ENCODE data around the gene CCKAR. TPM values are rescaled to one million over a fixed set of nuclear protein-coding genes. Genes with fewer than 3 reads are reported as not detected.
"Not testable (repeated sequence)": the region's sequence is repeated elsewhere in the genome, so short reads cannot be mapped to it uniquely, and the experiment has no call there.

The CCKAR gene
- total and polyA plus RNA-seq, 4 experiments from 2014 or later, result not detected

DNA sequence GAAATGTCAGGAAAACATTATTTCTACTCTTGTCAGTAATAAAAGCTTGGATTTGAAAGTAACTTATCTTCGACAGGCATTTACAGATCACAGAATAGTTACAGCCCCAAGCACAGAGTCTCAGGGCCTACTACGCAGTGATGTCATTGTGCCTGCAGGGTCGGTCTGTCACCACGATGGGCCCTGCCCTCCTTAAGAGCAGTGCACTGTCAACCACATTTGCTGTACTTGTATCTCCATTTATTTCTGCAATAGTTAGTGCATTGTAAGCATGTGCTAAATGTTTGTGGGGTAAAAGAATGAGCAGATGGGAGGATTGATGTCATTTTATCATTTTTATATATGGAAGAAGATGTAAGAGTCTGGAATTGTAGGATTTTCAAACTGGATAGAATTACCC, 13.6 kb upstream of the CCKAR start:
- Histone ChIP-seq H3K9me3 (ENCODE audit: control insufficient read depth in 1 of 2, low read length in 2 of 2) (no peaks in the 10 kb centered on the region), H3K4me3 (ENCODE audit: low read length in 2 of 2) (no peak overlapping the region), H3K36me3 (ENCODE audit: insufficient read depth, low read length) (no peaks in the 10 kb centered on the region), H3K27me3 (ENCODE audit: insufficient read depth, low read length) (no peaks in the 10 kb centered on the region), H3K27ac (ENCODE audit: low read depth, low read length) (no peak overlapping the region), H3K4me1 (ENCODE audit: insufficient read depth, low read length) (no peaks in the 10 kb centered on the region)
- no peak for DNase-seq
- Mint-ChIP-seq H3K27ac (no peak overlapping the region), H3K4me1 (no peaks in the 10 kb centered on the region), H3K36me3 (no peaks in the 10 kb centered on the region), H3K9me3 (peaks cover 0 to 7% (median 3%) of the 10 kb centered on the region in 8 donors), H3K4me3 (no peak overlapping the region), H3K27me3 (peaks cover 9 to 10% of the 10 kb centered on the region in 2 donors)
- ChIA-PET CTCF (ENCODE audit: partially characterized antibody) (no interaction called here), POLR2A (ENCODE audit: partially characterized antibody) (no interaction called here)
- intact Hi-C loops (cut with micrococcal nuclease), result no loop called here

DNA sequence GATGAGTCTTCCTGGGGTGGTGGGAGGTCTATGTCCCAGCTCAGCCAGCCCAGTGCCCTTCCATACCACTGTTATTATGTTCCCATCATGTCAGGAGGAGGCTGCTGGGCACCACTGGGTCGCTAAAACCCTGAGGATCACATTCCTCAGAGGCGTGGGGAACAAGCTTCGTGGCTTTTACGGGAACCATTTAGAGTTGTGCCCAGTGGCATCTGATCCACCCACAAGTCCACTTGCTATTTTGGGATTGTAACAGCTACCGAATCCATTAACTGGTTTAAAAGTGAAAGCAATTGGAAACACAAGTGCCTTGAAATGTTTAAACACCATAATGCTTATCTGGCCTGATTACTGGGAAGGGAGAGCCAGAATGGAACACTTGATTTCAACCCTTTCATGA, 13.1 kb upstream of the CCKAR start:
- Histone ChIP-seq H3K9me3 (ENCODE audit: control insufficient read depth in 1 of 2, low read length in 2 of 2) (no peaks in the 10 kb centered on the region), H3K4me1 (ENCODE audit: insufficient read depth, low read length) (no peaks in the 10 kb centered on the region), H3K36me3 (ENCODE audit: insufficient read depth, low read length) (no peaks in the 10 kb centered on the region), H3K4me3 (ENCODE audit: low read length in 2 of 2) (no peak overlapping the region), H3K27ac (ENCODE audit: low read depth, low read length) (no peak overlapping the region), H3K27me3 (ENCODE audit: insufficient read depth, low read length) (no peaks in the 10 kb centered on the region)
- ChIA-PET CTCF (ENCODE audit: partially characterized antibody) (interaction anchor here (1.7 kb wide), 1 partner anchor 9 kb away, joined by 5 read pairs; no protein-coding TSS in a partner anchor), POLR2A (ENCODE audit: partially characterized antibody) (no interaction called here)
- Mint-ChIP-seq H3K36me3 (no peaks in the 10 kb centered on the region), H3K9me3 (peaks cover 0 to 8% (median 3%) of the 10 kb centered on the region in 8 donors), H3K4me1 (no peaks in the 10 kb centered on the region), H3K4me3 (no peak overlapping the region), H3K27me3 (peaks cover 9 to 11% of the 10 kb centered on the region in 2 donors), H3K27ac (no peak overlapping the region)
- DNase-seq, result no peak
- intact Hi-C loops (cut with micrococcal nuclease), result no loop called here

DNA sequence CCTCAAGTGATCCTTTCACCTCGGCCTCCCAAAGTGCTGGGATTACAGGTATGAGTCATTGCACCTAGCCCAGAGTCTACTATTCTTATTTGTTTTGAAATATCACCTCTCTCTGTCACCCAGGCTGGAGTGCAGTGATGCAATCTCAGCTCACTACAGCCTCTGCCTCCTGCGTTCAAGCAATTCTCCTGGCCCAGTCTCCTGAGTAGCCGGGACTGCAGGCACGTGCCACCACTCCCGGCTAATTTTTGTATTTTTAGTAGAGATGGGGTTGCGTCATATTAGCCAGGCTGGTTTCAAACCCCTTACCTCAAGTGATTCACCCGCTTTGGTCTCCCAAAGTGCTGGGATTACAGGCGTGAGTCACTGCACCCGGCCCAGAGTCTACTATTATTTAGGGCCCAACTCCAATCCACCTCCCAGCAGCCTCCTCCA, 10.3 kb upstream of the CCKAR start:
- peak overlapping the region in 1 of 8 donors; percentile 45 for H3K4me3 Mint-ChIP-seq
- H3K27me3 ChIP-seq (ENCODE audit: insufficient read depth, low read length); H3K4me1 ChIP-seq (ENCODE audit: insufficient read depth, low read length); H3K9me3 Mint-ChIP-seq; H3K9me3 ChIP-seq (ENCODE audit: control insufficient read depth in 1 of 2, low read length in 2 of 2); H3K4me1 Mint-ChIP-seq; H3K36me3 ChIP-seq (ENCODE audit: insufficient read depth, low read length); H3K4me3 ChIP-seq (ENCODE audit: low read length in 2 of 2); H3K36me3 Mint-ChIP-seq; intact Hi-C loops (cut with micrococcal nuclease); H3K27ac Mint-ChIP-seq; POLR2A ChIA-PET (ENCODE audit: partially characterized antibody); H3K27ac ChIP-seq (ENCODE audit: low read depth, low read length); CTCF ChIA-PET (ENCODE audit: partially characterized antibody); DNase-seq: not testable (repeated sequence)
- H3K27me3 Mint-ChIP-seq, result peaks cover 9 to 13% of the 10 kb centered on the region in 2 donors

DNA sequence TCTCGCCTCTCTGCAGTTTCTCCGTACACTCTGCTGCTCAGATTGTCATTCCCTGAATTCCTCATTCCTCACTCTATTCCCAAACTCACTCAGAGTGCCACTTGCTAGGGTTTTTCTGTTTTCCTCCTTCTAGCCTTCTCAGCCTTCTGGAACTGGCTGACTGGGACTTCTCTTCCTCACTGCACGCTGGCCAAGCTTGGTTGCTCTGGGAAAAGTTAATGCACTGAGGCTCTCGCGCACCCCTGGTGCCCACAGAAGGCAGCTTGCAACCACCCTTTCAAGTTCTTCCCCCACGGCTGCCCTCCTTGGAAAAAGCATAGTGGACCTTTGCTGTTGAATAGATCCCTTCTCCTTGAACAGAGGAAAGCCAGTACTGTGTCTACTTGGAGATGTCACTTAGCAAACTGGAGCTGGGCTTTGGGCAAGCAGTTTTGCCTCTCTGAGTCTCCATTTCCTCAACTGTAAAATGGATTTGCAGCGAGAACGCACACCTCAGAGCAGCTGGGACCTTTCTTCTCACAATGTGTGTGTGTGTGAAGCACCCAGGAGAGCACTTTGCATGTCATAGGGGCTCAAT, 6.0 kb upstream of the CCKAR start:
- intact Hi-C loops (cut with micrococcal nuclease), result no loop called here
- Histone ChIP-seq H3K27ac (ENCODE audit: low read depth, low read length) (no peak overlapping the region), H3K9me3 (ENCODE audit: control insufficient read depth in 1 of 2, low read length in 2 of 2) (no peaks in the 10 kb centered on the region), H3K36me3 (ENCODE audit: insufficient read depth, low read length) (no peaks in the 10 kb centered on the region), H3K27me3 (ENCODE audit: insufficient read depth, low read length) (no peaks in the 10 kb centered on the region), H3K4me1 (ENCODE audit: insufficient read depth, low read length) (no peaks in the 10 kb centered on the region), H3K4me3 (ENCODE audit: low read length in 2 of 2) (no peak overlapping the region)
- H3K27me3 Mint-ChIP-seq, result peaks cover 11% of the 10 kb centered on the region in 2 donors
- ChIA-PET POLR2A (ENCODE audit: partially characterized antibody) (no interaction called here), CTCF (ENCODE audit: partially characterized antibody) (no interaction called here)
- H3K9me3 Mint-ChIP-seq, result peaks cover 0 to 8% (median 5%) of the 10 kb centered on the region in 8 donors
- no peak overlapping the region for H3K27ac Mint-ChIP-seq
- no peak for DNase-seq
- no peaks in the 10 kb centered on the region for H3K4me1 Mint-ChIP-seq
- no peaks in the 10 kb centered on the region for H3K36me3 Mint-ChIP-seq
- no peak overlapping the region for H3K4me3 Mint-ChIP-seq

DNA sequence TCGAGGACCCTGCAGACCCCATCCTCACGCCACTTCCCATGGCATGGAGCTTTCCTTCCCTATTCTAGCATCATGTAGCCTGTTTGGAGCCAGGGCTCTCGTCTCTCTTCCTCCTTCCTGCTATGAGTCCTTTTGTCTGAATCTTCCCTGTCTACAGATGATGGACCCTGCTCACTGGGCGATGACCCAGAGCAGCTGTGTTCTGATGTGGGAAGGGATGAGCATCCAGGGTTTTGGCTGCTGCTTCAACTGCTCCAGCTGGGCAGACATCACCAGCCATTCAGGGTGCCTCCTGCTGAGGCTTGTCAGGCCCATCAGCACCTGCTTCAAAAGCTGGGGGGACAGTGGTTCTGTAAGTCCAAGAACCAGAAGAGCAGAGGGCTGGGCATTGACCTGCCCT, 3.2 kb upstream of the CCKAR start:
- intact Hi-C loops (cut with micrococcal nuclease), result no loop called here
- CTCF ChIA-PET (ENCODE audit: partially characterized antibody), result no interaction called here
- POLR2A ChIA-PET (ENCODE audit: partially characterized antibody), result no interaction called here
- Histone ChIP-seq H3K4me1 (ENCODE audit: insufficient read depth, low read length) (no peaks in the 10 kb centered on the region), H3K9me3 (ENCODE audit: control insufficient read depth in 1 of 2, low read length in 2 of 2) (no peaks in the 10 kb centered on the region), H3K4me3 (ENCODE audit: low read length in 2 of 2) (no peak overlapping the region), H3K27ac (ENCODE audit: low read depth, low read length) (no peak overlapping the region), H3K36me3 (ENCODE audit: insufficient read depth, low read length) (no peaks in the 10 kb centered on the region), H3K27me3 (ENCODE audit: insufficient read depth, low read length) (no peaks in the 10 kb centered on the region)
- H3K27me3 Mint-ChIP-seq, result peaks cover 9 to 11% of the 10 kb centered on the region in 2 donors
- no peaks in the 10 kb centered on the region for H3K36me3 Mint-ChIP-seq
- DNase-seq, result no peak
- H3K27ac Mint-ChIP-seq, result no peak overlapping the region
- H3K4me3 Mint-ChIP-seq, result no peak overlapping the region
- H3K9me3 Mint-ChIP-seq, result peaks cover 0 to 3% (median 0%) of the 10 kb centered on the region in 8 donors
- H3K4me1 Mint-ChIP-seq, result no peaks in the 10 kb centered on the region

DNA sequence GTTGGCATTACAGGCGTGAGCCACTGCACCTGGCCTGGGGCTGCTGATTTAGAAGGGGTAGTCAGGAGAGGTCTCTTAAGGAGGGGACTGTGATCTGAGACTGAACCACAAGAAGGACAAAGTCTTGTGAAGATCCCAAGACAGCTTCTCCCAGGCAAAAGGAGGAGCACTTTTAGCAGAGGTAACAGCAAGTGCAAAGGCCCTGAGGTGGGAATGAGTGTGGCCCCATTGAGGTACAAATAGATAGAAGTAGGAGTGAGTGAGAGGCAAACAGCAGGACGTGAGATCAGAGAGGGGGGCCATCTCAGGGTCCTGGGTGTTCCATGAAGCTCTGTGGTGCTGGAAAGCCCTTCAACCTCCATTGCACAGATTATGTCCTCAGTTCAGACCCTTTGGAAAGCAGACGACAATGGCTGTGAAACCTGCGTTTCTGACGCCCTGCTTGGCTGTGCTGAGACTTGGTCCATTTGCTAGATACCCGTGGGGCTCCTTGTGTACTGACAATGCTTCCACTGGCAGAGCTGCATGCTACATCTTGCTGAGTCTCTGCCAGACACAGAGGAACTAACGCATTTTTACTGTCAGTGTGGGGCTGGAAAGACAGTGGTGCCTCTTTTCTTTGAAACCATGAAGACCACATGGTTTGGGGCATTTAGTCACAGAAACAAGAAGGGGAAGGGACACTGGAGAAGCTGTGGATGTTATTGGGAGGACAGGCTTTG, 1.3 kb upstream of the CCKAR start:
- Histone ChIP-seq H3K27ac (ENCODE audit: low read depth, low read length) (no peak overlapping the region), H3K9me3 (ENCODE audit: control insufficient read depth in 1 of 2, low read length in 2 of 2) (no peaks in the 10 kb centered on the region), H3K4me1 (ENCODE audit: insufficient read depth, low read length) (no peaks in the 10 kb centered on the region), H3K4me3 (ENCODE audit: low read length in 2 of 2) (no peak overlapping the region), H3K36me3 (ENCODE audit: insufficient read depth, low read length) (no peaks in the 10 kb centered on the region), H3K27me3 (ENCODE audit: insufficient read depth, low read length) (no peaks in the 10 kb centered on the region)
- no peaks in the 10 kb centered on the region for H3K4me1 Mint-ChIP-seq
- ChIA-PET POLR2A (ENCODE audit: partially characterized antibody) (no interaction called here), CTCF (ENCODE audit: partially characterized antibody) (no interaction called here)
- peaks cover 9 to 16% of the 10 kb centered on the region in 2 donors for H3K27me3 Mint-ChIP-seq
- no peak for DNase-seq
- no peaks in the 10 kb centered on the region for H3K36me3 Mint-ChIP-seq
- intact Hi-C loops (cut with micrococcal nuclease), result no loop called here
- no peak overlapping the region for H3K4me3 Mint-ChIP-seq
- peaks cover 0 to 3% (median 0%) of the 10 kb centered on the region in 8 donors for H3K9me3 Mint-ChIP-seq
- H3K27ac Mint-ChIP-seq, result no peak overlapping the region

DNA sequence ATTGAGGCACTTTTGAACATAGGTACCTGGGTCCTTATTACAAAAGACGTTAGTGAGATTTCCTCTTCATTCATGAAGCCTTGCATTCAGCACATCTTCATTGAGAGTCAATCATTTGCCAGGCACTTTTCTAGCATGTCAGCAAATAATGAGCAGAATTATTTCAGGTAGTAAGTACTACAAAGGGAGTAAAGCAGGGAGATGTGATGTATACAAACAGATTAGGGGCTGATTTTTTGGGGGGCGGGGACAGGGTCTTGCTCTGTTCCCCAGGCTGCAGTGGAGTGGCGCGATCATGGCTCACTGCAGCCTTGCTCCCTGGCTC, 638 bp upstream of the CCKAR start:
- Mint-ChIP-seq H3K9me3 (peaks cover 0 to 3% (median 0%) of the 10 kb centered on the region in 8 donors), H3K27me3 (peaks cover 5 to 16% of the 10 kb centered on the region in 2 donors), H3K4me1 (no peaks in the 10 kb centered on the region), H3K36me3 (no peaks in the 10 kb centered on the region), H3K4me3 (no peak overlapping the region), H3K27ac (no peak overlapping the region)
- H3K4me1 ChIP-seq (ENCODE audit: insufficient read depth, low read length), result no peaks in the 10 kb centered on the region
- H3K27me3 ChIP-seq (ENCODE audit: insufficient read depth, low read length), result no peaks in the 10 kb centered on the region
- CTCF ChIA-PET (ENCODE audit: partially characterized antibody), result no interaction called here
- H3K27ac ChIP-seq (ENCODE audit: low read depth, low read length), result no peak overlapping the region
- intact Hi-C loops (cut with micrococcal nuclease), result no loop called here
- POLR2A ChIA-PET (ENCODE audit: partially characterized antibody), result no interaction called here
- H3K9me3 ChIP-seq (ENCODE audit: control insufficient read depth in 1 of 2, low read length in 2 of 2), result no peaks in the 10 kb centered on the region
- no peaks in the 10 kb centered on the region for H3K36me3 ChIP-seq (ENCODE audit: insufficient read depth, low read length)
- no peak overlapping the region for H3K4me3 ChIP-seq (ENCODE audit: low read length in 2 of 2)
- no peak for DNase-seq

Data from CD4-positive, alpha-beta memory T cell (primary cell).